H4 (cell line): ENCODE data around the gene CACNA1I. TPM values are rescaled to one million over a fixed set of nuclear protein-coding genes. Genes with fewer than 3 reads are reported as not detected.

ENCODE experiments used
- DNase-seq: peaks from one replicate; pipeline ENCODE4 v3.0.0-alpha.2; 2015; ENCODE audit warnings: low spot score
- total RNA-seq: library from RNA; depleted of rRNA; stranded (reverse); fragments of >200 nt; shearing (Covaris generic); gene quantifications from 2 replicates; pipeline ENCODE4 v1.2.3, GENCODE V29; 2014

Gene CACNA1I
- total RNA-seq, 1 experiment from 2014 or later = 0.19 TPM

GRCh38 chr22:39666495-39666894 is 95.9 kb downstream of the CACNA1I start:
- DNase-seq = no peak

- no peak for DNase-seq
Measured at GRCh38 chr22:39666926-39667325, 96.4 kb downstream of the CACNA1I start.

DNA sequence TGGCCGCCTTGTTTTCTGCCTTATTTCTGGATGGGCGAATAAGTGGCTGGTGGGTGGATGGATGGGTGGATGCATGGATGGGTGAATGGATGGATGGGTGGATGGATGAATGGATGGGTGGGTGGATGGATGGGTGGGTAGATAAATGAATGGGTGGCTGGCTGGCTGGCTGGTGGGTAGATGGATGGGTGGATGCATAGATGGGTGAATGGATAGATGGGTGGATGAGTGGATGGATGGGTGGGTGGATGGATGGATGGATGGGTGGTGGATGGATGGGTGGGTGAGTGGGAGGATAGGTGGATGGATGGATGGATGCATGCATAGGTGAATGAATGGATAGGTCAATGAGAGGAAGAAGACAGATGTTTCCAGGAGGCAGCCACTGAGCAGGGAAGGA is 98.9 kb downstream of the CACNA1I start:
- DNase-seq = no peak

DNA sequence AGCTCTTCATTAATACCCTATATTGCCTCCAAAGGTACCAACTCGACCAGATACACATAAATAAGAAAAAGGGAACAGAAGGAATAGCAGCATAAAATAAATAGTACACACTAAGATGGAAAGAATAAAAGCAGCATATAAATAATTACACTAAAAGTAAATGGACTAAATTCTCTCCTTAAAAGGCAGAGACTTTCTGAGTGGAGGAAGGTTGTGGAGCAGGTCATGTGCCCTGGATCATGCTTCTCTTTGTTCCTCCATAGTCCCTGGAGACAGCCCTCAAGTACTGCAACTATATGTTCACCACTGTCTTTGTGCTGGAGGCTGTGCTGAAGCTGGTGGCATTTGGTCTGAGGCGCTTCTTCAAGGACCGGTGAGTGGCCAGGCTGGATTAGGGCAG is 101.4 kb downstream of the CACNA1I start:
- no peak for DNase-seq

GRCh38 chr22:39674536-39674935 is 104.0 kb downstream of the CACNA1I start:
- DNase-seq = no peak

- no peak for DNase-seq
Measured at GRCh38 chr22:39675947-39676346, 105.4 kb downstream of the CACNA1I start.

DNA sequence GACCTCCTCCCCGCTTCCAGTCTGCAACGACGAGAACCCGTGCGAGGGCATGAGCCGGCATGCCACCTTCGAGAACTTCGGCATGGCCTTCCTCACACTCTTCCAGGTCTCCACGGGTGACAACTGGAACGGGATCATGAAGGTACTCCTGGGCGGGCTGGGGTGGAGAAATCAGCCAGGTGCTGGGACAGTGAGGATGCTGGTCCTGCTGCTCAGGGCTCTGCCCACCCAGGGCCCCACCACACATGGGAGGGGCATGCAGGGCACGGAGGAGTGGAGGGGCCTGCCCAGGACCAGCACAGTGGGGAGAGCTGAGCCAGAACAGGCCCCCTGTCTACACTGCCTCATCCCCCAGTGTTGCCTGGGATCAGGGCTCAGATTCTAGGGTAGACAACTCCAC is 107.4 kb downstream of the CACNA1I start:
- no peak for DNase-seq

DNA sequence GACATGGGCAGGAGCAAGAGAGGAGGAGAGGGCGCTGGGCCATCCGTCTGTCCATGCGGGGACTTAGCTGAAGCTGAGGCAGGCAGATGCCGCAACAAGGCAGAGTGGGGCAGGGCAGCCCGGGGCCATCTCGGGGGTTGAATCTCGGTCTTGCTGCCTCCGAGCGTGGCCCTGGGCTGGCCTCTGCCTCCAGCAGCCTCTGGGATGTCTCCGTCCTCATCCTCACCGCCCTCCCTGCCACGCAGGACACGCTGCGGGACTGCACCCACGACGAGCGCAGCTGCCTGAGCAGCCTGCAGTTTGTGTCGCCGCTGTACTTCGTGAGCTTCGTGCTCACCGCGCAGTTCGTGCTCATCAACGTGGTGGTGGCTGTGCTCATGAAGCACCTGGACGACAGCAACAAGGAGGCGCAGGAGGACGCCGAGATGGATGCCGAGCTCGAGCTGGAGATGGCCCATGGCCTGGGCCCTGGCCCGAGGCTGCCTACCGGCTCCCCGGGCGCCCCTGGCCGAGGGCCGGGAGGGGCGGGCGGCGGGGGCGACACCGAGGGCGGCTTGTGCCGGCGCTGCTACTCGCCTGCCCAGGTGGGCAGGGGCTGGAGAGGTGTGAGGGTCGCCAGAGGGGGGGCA is 108.4 kb downstream of the CACNA1I start:
- DNase-seq = no peak

- no peak for DNase-seq
Measured at GRCh38 chr22:39679652-39680051, 109.1 kb downstream of the CACNA1I start.

- no peak for DNase-seq
Measured at GRCh38 chr22:39680486-39680885, 109.9 kb downstream of the CACNA1I start.

- no peak for DNase-seq
Measured at GRCh38 chr22:39681038-39681861, 110.7 kb downstream of the CACNA1I start.

- DNase-seq = no peak
Measured at GRCh38 chr22:39682994-39683393, 112.4 kb downstream of the CACNA1I start.

GRCh38 chr22:39683639-39684038 is 113.1 kb downstream of the CACNA1I start:
- no peak for DNase-seq

DNA sequence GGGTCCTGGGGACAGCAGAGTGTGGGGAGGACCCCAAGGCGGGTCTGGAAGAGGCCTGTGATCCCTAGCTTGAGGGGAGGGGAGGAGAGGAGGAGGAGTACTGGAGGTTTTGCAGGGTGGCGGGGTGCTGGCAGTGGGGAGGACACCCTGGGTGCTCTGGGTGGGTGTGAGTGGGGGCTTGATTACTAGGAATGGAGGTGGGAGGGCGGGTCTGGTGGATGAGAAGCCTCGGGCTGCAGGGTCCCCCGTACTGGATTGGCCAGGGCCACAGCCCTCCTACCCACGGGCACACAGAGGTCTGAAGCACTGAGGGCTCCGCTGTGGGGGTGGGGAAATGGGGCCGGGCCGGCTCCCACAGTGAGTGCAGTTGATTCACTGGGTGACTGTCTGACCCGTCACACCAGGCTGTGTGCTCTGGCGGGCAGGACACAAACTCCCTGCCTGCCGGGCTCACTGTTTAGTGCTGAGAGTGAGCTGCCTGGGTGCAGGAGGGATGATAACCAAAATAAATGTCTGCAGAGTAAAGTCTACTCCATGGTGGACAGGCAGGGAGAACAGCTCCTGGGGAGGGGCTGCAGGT is 114.2 kb downstream of the CACNA1I start:
- no peak for DNase-seq

DNA sequence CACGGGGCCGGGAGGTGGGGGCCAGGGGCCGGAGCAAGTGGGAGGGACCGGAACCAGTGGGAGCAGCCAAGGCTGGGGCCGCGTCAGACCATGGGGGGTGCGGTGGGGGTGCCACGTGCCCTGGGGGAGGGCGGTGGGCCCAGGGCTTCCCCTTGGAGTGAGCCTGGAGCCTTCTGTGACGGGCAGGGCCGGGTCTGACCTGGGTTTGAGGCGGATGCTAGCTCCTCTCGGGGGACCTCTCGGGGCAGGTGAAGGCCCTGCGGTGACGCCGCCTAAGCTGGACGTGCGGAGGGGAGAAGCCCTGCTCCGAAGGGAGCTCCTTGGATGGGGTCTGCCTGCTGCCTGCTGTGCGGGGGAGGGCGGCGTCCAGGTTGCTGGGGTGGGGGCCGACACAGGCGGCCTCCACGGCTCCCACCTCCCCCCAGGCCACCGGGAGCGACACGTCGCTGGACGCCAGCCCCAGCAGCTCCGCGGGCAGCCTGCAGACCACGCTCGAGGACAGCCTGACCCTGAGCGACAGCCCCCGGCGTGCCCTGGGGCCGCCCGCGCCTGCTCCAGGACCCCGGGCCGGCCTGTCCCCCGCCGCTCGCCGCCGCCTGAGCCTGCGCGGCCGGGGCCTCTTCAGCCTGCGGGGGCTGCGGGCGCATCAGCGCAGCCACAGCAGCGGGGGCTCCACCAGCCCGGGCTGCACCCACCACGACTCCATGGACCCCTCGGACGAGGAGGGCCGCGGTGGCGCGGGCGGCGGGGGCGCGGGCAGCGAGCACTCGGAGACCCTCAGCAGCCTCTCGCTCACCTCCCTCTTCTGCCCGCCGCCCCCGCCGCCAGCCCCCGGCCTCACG is 115.0 kb downstream of the CACNA1I start:
- DNase-seq = no peak

DNA sequence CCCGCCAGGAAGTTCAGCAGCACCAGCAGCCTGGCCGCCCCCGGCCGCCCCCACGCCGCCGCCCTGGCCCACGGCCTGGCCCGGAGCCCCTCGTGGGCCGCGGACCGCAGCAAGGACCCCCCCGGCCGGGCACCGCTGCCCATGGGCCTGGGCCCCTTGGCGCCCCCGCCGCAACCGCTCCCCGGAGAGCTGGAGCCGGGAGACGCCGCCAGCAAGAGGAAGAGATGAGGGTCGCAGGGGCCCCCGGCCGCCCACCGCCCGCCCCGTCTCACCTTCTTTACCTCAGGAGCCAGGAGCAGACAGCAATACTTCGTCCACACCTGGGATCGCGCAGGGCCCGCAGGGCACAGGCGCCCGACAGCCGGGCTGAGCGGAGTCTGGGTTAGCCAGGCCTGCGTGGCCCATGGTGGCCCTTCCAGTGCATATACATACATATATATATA is 115.6 kb downstream of the CACNA1I start:
- no peak for DNase-seq

DNA sequence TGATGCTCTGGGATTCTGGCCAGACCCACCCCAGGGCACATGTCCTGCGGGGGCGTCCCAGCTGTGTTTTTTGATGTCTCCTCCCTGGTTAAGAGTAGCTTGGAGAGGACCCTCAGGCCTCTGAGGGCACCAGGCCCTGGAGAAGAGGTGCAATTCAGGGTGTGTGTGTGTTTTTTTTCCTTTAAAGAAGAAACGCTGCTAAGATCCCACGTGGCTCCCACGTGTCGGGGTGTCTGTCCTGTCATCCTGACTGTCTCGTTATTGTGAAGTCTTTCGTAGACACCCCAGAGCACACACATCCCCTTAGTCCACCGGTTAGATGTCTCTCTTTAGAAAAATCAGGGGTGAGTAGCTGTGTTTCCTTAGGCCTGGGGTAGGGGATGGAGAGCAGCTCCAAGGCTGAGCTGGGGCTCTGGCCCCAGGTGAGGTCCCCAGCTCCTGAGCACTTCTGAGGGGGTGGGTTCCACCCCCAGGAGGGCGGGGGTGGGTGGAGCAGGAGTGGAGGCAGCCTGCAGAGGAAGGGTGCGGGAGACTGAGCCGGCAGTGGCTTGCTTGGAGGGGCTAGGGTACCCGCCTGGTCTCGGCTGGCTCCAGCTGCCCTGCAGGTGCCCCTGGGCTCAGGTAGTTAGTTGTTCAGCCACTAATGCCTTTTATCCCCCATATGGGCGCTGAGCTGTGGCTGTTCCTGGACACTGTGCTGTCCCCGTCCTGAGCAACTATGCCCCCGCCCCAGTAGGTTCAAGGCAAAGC is 116.4 kb downstream of the CACNA1I start:
- DNase-seq = no peak

DNA sequence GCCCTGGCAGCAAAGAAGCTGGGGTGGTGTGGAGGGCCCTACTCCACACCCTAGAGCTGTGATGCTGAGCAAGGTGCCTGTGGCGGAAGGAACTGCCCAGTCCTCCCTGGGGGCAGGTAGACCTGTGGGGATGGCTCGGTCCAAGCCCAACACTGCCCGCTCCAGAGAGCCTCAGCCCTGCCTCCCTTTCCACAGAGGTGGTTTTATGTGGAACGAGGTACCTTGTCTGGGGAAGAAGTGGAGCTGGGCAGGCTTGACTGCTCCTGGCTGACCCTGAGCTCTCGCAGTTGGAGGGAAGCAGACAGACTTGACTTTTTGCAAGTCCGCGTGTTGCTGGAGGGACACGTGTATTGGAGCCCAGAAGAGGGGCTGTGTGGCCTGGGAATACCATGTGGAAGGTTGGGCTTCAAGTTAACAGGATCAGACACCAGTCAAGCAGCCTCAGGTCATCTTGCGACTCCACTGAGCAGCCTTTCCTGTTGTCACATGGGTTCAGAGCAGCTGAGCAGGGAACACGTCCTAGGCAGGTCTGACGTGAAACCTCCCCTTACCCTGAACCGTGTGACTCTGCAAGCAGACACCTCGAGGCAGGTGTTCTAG is 117.7 kb downstream of the CACNA1I start:
- no peak for DNase-seq

GRCh38 chr22:39689421-39689820 is 118.9 kb downstream of the CACNA1I start:
- DNase-seq = no peak

DNA sequence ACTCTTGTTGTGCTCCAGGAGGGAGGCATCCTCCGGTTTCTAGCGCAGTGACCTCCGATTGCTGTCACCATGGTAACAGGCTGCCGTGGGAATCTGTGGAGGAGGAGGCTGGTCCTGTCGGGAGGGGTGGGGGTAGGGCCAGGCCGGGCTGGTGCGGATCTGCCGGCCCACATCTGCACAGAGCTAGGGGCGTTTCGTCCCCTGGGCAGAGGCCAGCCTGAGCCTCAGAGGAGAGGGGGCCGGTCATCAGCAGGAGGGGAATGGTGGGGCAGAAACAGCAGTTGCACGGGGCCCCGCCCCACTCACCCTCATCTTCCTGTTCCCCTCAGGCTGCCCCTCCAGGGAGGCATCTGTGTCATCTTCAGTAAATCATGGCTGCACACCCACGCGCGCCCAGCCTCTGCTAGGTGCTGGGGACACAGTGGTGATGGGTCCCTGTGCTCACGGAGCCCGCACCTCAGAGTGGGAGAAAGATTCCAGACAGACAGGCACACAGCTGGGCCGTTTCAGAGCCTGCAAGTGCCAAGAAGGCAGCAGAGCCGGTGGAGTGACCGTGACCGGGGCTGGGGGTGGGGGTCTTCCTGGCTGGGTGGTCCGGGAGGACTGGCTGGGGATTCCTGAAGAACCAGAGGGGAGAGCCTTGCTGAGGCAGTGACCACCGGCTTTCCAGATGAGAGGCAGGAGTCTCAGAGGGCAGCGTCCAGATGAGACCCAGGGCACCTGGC is 120.5 kb downstream of the CACNA1I start:
- DNase-seq = no peak
